T-helper 1 cell treated with Interleukin-12 subunit alpha and Interleukin-12 subunit beta and Interleukin-4 antibody, amounts not matched to agents 30 ng/mL and 1 ng/mL, for 36 hours (primary cell): ENCODE results near the gene CYP2R1. TPM values are rescaled to one million over a fixed set of nuclear protein-coding genes. Genes with fewer than 3 reads are reported as not detected.

Experiments used
- intact Hi-C: fragments of 100-400 bp; cut with micrococcal nuclease; formaldehyde crosslinking; loops from one replicate; pipeline ENCODE4 v1.15.1; 2024
- total RNA-seq: library from RNA; stranded (reverse); gene quantifications from 2 replicates; pipeline ENCODE4 v1.2.3, GENCODE V29; 2022

The CYP2R1 gene
- total RNA-seq, 1 donor from 2014 or later, result 9.9 TPM

DNA sequence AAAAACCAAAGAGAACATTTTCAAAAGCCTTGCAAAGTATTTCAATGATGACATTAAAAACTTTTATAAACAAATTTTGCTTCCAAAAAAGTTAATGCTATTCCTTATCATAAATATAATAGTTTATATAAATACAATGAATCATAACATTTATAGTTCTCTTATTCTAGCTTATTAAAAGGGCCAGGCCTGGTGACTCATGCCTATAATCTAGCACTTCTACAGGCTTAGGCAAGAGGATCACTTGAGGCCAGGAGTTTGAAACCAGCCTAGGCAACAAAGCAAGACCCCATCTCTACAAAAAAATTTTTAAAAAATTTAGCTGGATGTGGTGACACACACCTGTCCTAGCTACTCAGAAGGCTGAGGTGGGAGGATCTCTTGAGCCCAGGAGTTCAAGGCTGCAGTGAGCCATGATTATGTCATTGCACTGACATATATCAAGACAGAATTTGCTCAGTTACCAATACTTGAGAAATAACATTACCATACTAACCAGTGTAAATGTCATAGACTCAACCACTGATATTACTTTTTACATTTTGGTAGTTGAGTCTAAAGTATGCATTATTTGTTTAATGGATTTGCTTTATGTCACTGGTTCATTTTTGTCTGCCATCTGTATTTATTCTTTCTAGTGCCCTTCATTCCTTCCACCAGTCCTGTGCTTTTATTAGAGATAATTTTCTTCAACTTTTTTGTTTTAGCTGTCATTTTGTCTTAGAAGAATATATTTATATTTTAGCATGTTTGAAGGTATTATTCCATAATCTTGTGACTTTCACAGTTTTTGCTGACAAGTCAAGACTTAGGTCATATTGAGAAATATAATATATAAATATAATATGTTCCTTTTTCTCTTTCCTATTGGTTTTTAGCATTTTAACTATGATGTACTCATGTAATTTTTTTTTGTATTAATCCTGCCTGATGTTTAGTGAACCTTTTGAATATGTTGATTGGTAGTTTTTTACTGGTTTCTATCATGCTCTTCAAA is 56.2 kb downstream of the CYP2R1 start:
- intact Hi-C loops, result no loop called here

Other genes with a start within 250 kb of the CYP2R1 start
- gene PDE3B, start 248.4 kb downstream of the CYP2R1 start, total RNA-seq, result 113 and 125 TPM in 2 replicates
- gene CALCA, start 80.1 kb upstream of the CYP2R1 start, total RNA-seq, result not detected in 2 replicates
- 1.7 and 1.8 TPM in 2 replicates for gene CALCB, start 181.4 kb upstream of the CYP2R1 start, total RNA-seq
- 0.63 and 1.0 TPM in 2 replicates for gene INSC, start 222.7 kb upstream of the CYP2R1 start, total RNA-seq